HG02981 (cell line): ENCODE data around the gene USP17L25.
"Not testable (repeated sequence)": the region's sequence is repeated elsewhere in the genome, so short reads cannot be mapped to it uniquely, and the experiment has no call there.

Experiments
- ATAC-seq: cut with Tn5 transposase; IDR thresholded peaks from one replicate; pipeline ENCODE4 v1.9.1; 2021; ENCODE audit warnings: mild to moderate bottlenecking, moderate library complexity; ENCODE audit not compliant: unreplicated experiment

Gene USP17L25

GRCh38 chr4:9329611-9330010 lies at the start of gene USP17L25:
Gene USP17L25, plus strand, starts transcription at chr4:9329911. Its CDS starts 0 bp downstream, at chr4:9329911.
- ATAC-seq, result not testable (repeated sequence)

GRCh38 chr4:9324191-9324590 lies 5.5 kb upstream of the USP17L25 start:
- ATAC-seq, result not testable (repeated sequence)

- not testable (repeated sequence) for ATAC-seq
These were observed 4.8 kb upstream of the USP17L25 start, which contains the start of gene USP17L24 for GRCh38 chr4:9324865-9325264. Gene USP17L24, plus strand, starts transcription at chr4:9325165. Its CDS starts 0 bp downstream, at chr4:9325165.

GRCh38 chr4:9334358-9334757 lies 4.6 kb downstream of the USP17L25 start, which contains the start of gene USP17L26:
Gene USP17L26, plus strand, starts transcription at chr4:9334658. Its CDS starts 0 bp downstream, at chr4:9334658.
- ATAC-seq, result not testable (repeated sequence)

- ATAC-seq, result not testable (repeated sequence)
These were observed 9.4 kb downstream of the USP17L25 start, which contains the start of gene USP17L5 for GRCh38 chr4:9339103-9339502. Gene USP17L5, plus strand, starts transcription at chr4:9339403. Its CDS starts 0 bp downstream, at chr4:9339403.

- not testable (repeated sequence) for ATAC-seq
These were observed 14.1 kb downstream of the USP17L25 start, which contains the start of gene USP17L27 for GRCh38 chr4:9343848-9344247. Gene USP17L27, plus strand, starts transcription at chr4:9344148. Its CDS starts 0 bp downstream, at chr4:9344148.

- ATAC-seq, result not testable (repeated sequence)
These were observed 18.9 kb downstream of the USP17L25 start, which contains the start of gene USP17L28 for GRCh38 chr4:9348593-9348992. Gene USP17L28, plus strand, starts transcription at chr4:9348893. Its CDS starts 0 bp downstream, at chr4:9348893.

GRCh38 chr4:9350866-9351265 lies 21.2 kb downstream of the USP17L25 start:
- ATAC-seq, result not testable (repeated sequence)

GRCh38 chr4:9353338-9353737 lies 23.6 kb downstream of the USP17L25 start, which contains the start of gene USP17L29:
Gene USP17L29, plus strand, starts transcription at chr4:9353638. Its CDS starts 0 bp downstream, at chr4:9353638.
- ATAC-seq, result not testable (repeated sequence)

GRCh38 chr4:9362829-9363228 lies 33.1 kb downstream of the USP17L25 start, which contains the start of gene USP17L30:
Gene USP17L30, plus strand, starts transcription at chr4:9363129. Its CDS starts 0 bp downstream, at chr4:9363129.
- ATAC-seq, result not testable (repeated sequence)

GRCh38 chr4:9379881-9380280 lies 50.2 kb downstream of the USP17L25 start:
- not testable (repeated sequence) for ATAC-seq
